Vagina (tissue), 2 donors: ENCODE measurements around the gene CTBP1. TPM values are rescaled to one million over a fixed set of nuclear protein-coding genes. Genes with fewer than 3 reads are reported as not detected.

Experiments
- DNase-seq, 2 donors: peaks; one replicate each; pipeline ENCODE4 v3.0.0-alpha.2; 2017; ENCODE audit errors: extremely low spot score in 2 of 2
- H3K27ac ChIP-seq: fragments of 200-600 bp; sonication (generic); one replicate; pipeline ENCODE4 v1.5.1; 2019
- H3K27me3 ChIP-seq: fragments of 200-600 bp; sonication (generic); one replicate; pipeline ENCODE4 v1.5.1; 2019
- H3K36me3 ChIP-seq, 2 donors: fragments of 200-600 bp; sonication (generic); one replicate each; pipeline ENCODE4 v1.5.1; 2017 to 2019
- H3K4me1 ChIP-seq: fragments of 200-600 bp; sonication (generic); one replicate; pipeline ENCODE4 v1.5.1; 2019
- H3K4me3 ChIP-seq, 2 donors: fragments of 200-600 bp; sonication (generic); 1 replicate in 1 of 2; 2 replicates in 1 of 2; pipeline ENCODE4 v1.5.1; 2016 to 2019
- H3K9me3 ChIP-seq: fragments of 200-600 bp; sonication (generic); one replicate; pipeline ENCODE4 v1.5.1; 2019
- CTCF ChIP-seq, 3 experiments: fragments of 450-650 bp in 2 of 3; fragments of 200-600 bp in 1 of 3; sonication (generic) in 1 of 3; IDR thresholded peaks; one replicate each; pipeline ENCODE4 v1.5.1; 2017 to 2019; ENCODE audit warnings: antibody characterized with exemption in 3 of 3, mild to moderate bottlenecking in 2 of 3, moderate library complexity in 2 of 3
- POLR2A ChIP-seq, 2 donors: fragments of 450-650 bp; IDR thresholded peaks; one replicate each; pipeline ENCODE4 v1.6.1; 2017; ENCODE audit warnings: antibody characterized with exemption in 2 of 2, mild to moderate bottlenecking in 2 of 2, moderate library complexity in 2 of 2
- POLR2AphosphoS5 ChIP-seq, 2 donors: sonication (generic); formaldehyde crosslinking; IDR thresholded peaks; one replicate each; pipeline ENCODE4 v1.9.0; 2017; ENCODE audit warnings: antibody characterized with exemption in 2 of 2, mild to moderate bottlenecking in 2 of 2, low read depth in 1 of 2; ENCODE audit not compliant: insufficient read depth in 1 of 2
- intact Hi-C: fragments of 100-400 bp; cut with DNase I; formaldehyde crosslinking; loops from one replicate; pipeline ENCODE4 v1.15.1; 2023
- total RNA-seq: library from RNA; depleted of rRNA; stranded (reverse); fragments of >200 nt; gene quantifications from one replicate; pipeline ENCODE4 v1.2.3, GENCODE V29; 2016

Gene CTBP1
- total RNA-seq, 1 donor from 2014 or later: 93.1 TPM

GRCh38 chr4:1164956-1165545 is 83.9 kb downstream of the CTBP1 start:
- Histone ChIP-seq H3K4me1 (peaks cover 30% of the 10 kb centered on the region), H3K27me3 (no peaks in the 10 kb centered on the region), H3K27ac (no peak overlapping the region), H3K4me3 (no peak overlapping the region), H3K36me3 (peaks cover 0 to 6% of the 10 kb centered on the region in 2 donors), H3K9me3 (no peaks in the 10 kb centered on the region)
- DNase-seq: no peak
- intact Hi-C loops: loop anchor here (5.0 kb wide), 2 partner anchors 82 to 107 kb away; partner anchors contain the start of gene CTBP1
- TF ChIP-seq CTCF (IDR thresholded peaks at IDR 0.05): no peak

- Histone ChIP-seq H3K9me3 (no peaks in the 10 kb centered on the region), H3K4me1 (peaks cover 27% of the 10 kb centered on the region), H3K27me3 (no peaks in the 10 kb centered on the region), H3K27ac (no peak overlapping the region), H3K36me3 (no peaks in the 10 kb centered on the region), H3K4me3 (no peak overlapping the region)
- no peak for DNase-seq
- no peak for TF ChIP-seq POLR2A (IDR thresholded peaks at IDR 0.05)
- TF ChIP-seq POLR2AphosphoS5 (IDR thresholded peaks at IDR 0.05; ENCODE audit: insufficient read depth in 1 of 2, low read depth in 1 of 2): no peak
- no peak for TF ChIP-seq CTCF (IDR thresholded peaks at IDR 0.05)
- intact Hi-C loops: no loop called here
Observed at GRCh38 chr4:1164444-1164843, 84.5 kb downstream of the CTBP1 start.

GRCh38 chr4:1164040-1164439 is 84.9 kb downstream of the CTBP1 start:
- DNase-seq: no peak
- Histone ChIP-seq H3K27ac (no peak overlapping the region), H3K27me3 (no peaks in the 10 kb centered on the region), H3K4me3 (no peak overlapping the region), H3K4me1 (peaks cover 23% of the 10 kb centered on the region), H3K9me3 (no peaks in the 10 kb centered on the region), H3K36me3 (no peaks in the 10 kb centered on the region)
- TF ChIP-seq POLR2A (IDR thresholded peaks at IDR 0.05) (no peak), CTCF (IDR thresholded peaks at IDR 0.05) (no peak), POLR2AphosphoS5 (IDR thresholded peaks at IDR 0.05; ENCODE audit: insufficient read depth in 1 of 2, low read depth in 1 of 2) (no peak)
- intact Hi-C loops: no loop called here

Other genes with a start within 250 kb of the CTBP1 start
- gene FGFRL1, start 237.5 kb downstream of the CTBP1 start, total RNA-seq: 20.9 TPM
- 7.9 TPM for gene RNF212, start 135.6 kb downstream of the CTBP1 start, total RNA-seq
- 72.2 TPM for gene SPON2, start 76.5 kb downstream of the CTBP1 start, total RNA-seq
- gene MAEA, start 40.8 kb upstream of the CTBP1 start, total RNA-seq: 103 TPM
- 25.5 TPM for gene UVSSA, start 98.1 kb upstream of the CTBP1 start, total RNA-seq
- gene NKX1-1, start 157.3 kb upstream of the CTBP1 start, total RNA-seq: not detected